B cell (primary cell): ENCODE results near the gene TECTB.

Experiments used
- EZH2 ChIP-seq: IDR thresholded peaks from 2 replicates; pipeline ENCODE4 v1.6.1; 2012; ENCODE audit warnings: borderline replicate concordance, low read depth, mild to moderate bottlenecking, moderate library complexity, low read length; ENCODE audit not compliant: insufficient read depth, poor library complexity, severe bottlenecking
- TF ChIP-seq, protein P1 (sequence below): fragments of 200-600 bp; IDR thresholded peaks from one replicate; pipeline ENCODE4 v1.8.0; 2022; ENCODE audit warnings: antibody characterized with exemption, mild to moderate bottlenecking

DNA sequence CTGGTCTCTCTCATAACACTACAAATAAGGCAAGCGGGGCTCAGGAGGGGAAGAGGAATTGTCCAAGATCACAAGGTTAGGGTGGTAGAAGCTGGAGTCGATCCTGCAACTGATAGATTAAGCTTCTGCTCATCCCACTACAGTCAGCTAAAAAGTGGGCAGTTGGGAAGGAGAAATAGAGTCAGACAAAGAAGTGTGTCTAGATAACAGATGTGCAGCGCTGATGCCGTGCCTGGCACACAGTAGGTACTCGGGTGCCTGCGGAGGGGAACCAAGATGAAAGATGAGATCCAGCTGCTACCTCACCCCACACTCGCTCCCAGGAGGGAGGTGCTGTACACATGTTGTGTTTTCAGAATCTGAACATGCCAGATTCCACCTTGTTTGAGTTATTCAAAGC, 48.1 kb upstream of the TECTB start:
- TF ChIP-seq, protein P1, sequence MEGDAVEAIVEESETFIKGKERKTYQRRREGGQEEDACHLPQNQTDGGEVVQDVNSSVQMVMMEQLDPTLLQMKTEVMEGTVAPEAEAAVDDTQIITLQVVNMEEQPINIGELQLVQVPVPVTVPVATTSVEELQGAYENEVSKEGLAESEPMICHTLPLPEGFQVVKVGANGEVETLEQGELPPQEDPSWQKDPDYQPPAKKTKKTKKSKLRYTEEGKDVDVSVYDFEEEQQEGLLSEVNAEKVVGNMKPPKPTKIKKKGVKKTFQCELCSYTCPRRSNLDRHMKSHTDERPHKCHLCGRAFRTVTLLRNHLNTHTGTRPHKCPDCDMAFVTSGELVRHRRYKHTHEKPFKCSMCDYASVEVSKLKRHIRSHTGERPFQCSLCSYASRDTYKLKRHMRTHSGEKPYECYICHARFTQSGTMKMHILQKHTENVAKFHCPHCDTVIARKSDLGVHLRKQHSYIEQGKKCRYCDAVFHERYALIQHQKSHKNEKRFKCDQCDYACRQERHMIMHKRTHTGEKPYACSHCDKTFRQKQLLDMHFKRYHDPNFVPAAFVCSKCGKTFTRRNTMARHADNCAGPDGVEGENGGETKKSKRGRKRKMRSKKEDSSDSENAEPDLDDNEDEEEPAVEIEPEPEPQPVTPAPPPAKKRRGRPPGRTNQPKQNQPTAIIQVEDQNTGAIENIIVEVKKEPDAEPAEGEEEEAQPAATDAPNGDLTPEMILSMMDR: no peak
- no peak for TF ChIP-seq EZH2
